T-helper 17 cell (primary cell): ENCODE data around the gene EIF4E. TPM values are rescaled to one million over a fixed set of nuclear protein-coding genes. Genes with fewer than 3 reads are reported as not detected.
A peak's percentile ranks its signal among the peaks of the same experiment; 100 is the strongest.
"Not testable (repeated sequence)": the region's sequence is repeated elsewhere in the genome, so short reads cannot be mapped to it uniquely, and the experiment has no call there.

Experiments used
- ATAC-seq: fragments of 150-1000 bp; cut with Tn5 transposase; 2 replicates; pipeline ENCODE4 v1.10.0; 2021; ENCODE audit warnings: mild to moderate bottlenecking, moderate library complexity
- DNase-seq, 3 donors: peaks; one replicate each; pipeline versions ENCODE4 v3.0.0 to v3.0.0-alpha.2; 2020 to 2021
- H3K9me3 ChIP-seq: one replicate; pipeline ENCODE4 v1.7.0; 2013; ENCODE audit warnings: low read length, mild to moderate bottlenecking; ENCODE audit not compliant: control insufficient read depth, poor library complexity, severe bottlenecking
- H3K27ac Mint-ChIP-seq: one replicate; pipeline ENCODE4 v1.8.0; 2022; ENCODE audit warnings: mild to moderate bottlenecking, moderate library complexity, mixed read lengths
- H3K27me3 Mint-ChIP-seq: one replicate; pipeline ENCODE4 v1.8.0; 2022; ENCODE audit warnings: mixed read lengths
- H3K36me3 Mint-ChIP-seq: one replicate; pipeline ENCODE4 v1.8.0; 2022; ENCODE audit warnings: low read depth, mixed read lengths
- H3K4me1 Mint-ChIP-seq: one replicate; pipeline ENCODE4 v1.8.0; 2022; ENCODE audit warnings: mild to moderate bottlenecking, mixed read lengths
- H3K4me3 Mint-ChIP-seq: one replicate; pipeline ENCODE4 v1.8.0; 2022; ENCODE audit warnings: mild to moderate bottlenecking, moderate library complexity, mixed read lengths
- total RNA-seq, 4 donors: library from RNA in 2 of 4; stranded (reverse) in 2 of 4; gene quantifications; one replicate each; pipeline ENCODE4 v1.2.3 and lab custom pipeline; 2022 to 2026

EIF4E gene
- total RNA-seq, 2 donors from 2014 or later, result 50.5 to 51.1 TPM

- peaks cover 6% of the 10 kb centered on the region for H3K36me3 Mint-ChIP-seq
- no peak overlapping the region for H3K27ac Mint-ChIP-seq
- peaks cover 3% of the 10 kb centered on the region for H3K4me1 Mint-ChIP-seq
- no peaks in the 10 kb centered on the region for H3K9me3 ChIP-seq
- ATAC-seq (no peak), DNase-seq (no peak)
- no peak overlapping the region for H3K4me3 Mint-ChIP-seq
- no peaks in the 10 kb centered on the region for H3K27me3 Mint-ChIP-seq
Observed at GRCh38 chr4:98887145-98887544, 41.8 kb downstream of the EIF4E start.

GRCh38 chr4:98886382-98886781, 42.6 kb downstream of the EIF4E start:
- not testable (repeated sequence) for DNase-seq, H3K4me1 Mint-ChIP-seq, H3K9me3 ChIP-seq, H3K36me3 Mint-ChIP-seq, ATAC-seq, H3K27me3 Mint-ChIP-seq, H3K4me3 Mint-ChIP-seq
- H3K27ac Mint-ChIP-seq, result peak overlapping the region; percentile 57

- not testable (repeated sequence) for H3K27me3 Mint-ChIP-seq, DNase-seq, H3K27ac Mint-ChIP-seq, H3K36me3 Mint-ChIP-seq, H3K4me3 Mint-ChIP-seq, H3K4me1 Mint-ChIP-seq, ATAC-seq, H3K9me3 ChIP-seq
Observed at GRCh38 chr4:98880884-98881283, 48.0 kb downstream of the EIF4E start.

GRCh38 chr4:98879515-98879914, 49.4 kb downstream of the EIF4E start:
- H3K4me1 Mint-ChIP-seq, result peaks cover 3% of the 10 kb centered on the region
- no peaks in the 10 kb centered on the region for H3K9me3 ChIP-seq
- DNase-seq (no peak), ATAC-seq (no peak)
- H3K4me3 Mint-ChIP-seq, result no peak overlapping the region
- peak overlapping the region; percentile 16 for H3K27ac Mint-ChIP-seq
- H3K27me3 Mint-ChIP-seq, result no peaks in the 10 kb centered on the region
- peaks cover 3% of the 10 kb centered on the region for H3K36me3 Mint-ChIP-seq

- H3K27me3 Mint-ChIP-seq, result no peaks in the 10 kb centered on the region
- H3K4me3 Mint-ChIP-seq, result no peak overlapping the region
- peak overlapping the region; percentile 2 for H3K27ac Mint-ChIP-seq
- no peaks in the 10 kb centered on the region for H3K9me3 ChIP-seq
- no peak for DNase-seq
- H3K4me1 Mint-ChIP-seq, result peaks cover 3% of the 10 kb centered on the region
- no peak for ATAC-seq
- no peaks in the 10 kb centered on the region for H3K36me3 Mint-ChIP-seq
Observed at GRCh38 chr4:98873059-98873458, 55.9 kb downstream of the EIF4E start.

GRCh38 chr4:98872120-98872906, 56.6 kb downstream of the EIF4E start:
- peak overlapping the region; percentile 2 for H3K27ac Mint-ChIP-seq
- H3K4me1 Mint-ChIP-seq, result not testable (repeated sequence)

GRCh38 chr4:98867648-98868047, 61.3 kb downstream of the EIF4E start:
- peaks cover 12% of the 10 kb centered on the region for H3K27me3 Mint-ChIP-seq
- H3K9me3 ChIP-seq, result no peaks in the 10 kb centered on the region
- H3K4me3 Mint-ChIP-seq, result no peak overlapping the region
- peaks cover 3% of the 10 kb centered on the region for H3K4me1 Mint-ChIP-seq
- H3K27ac Mint-ChIP-seq, result no peak overlapping the region
- peaks cover 2% of the 10 kb centered on the region for H3K36me3 Mint-ChIP-seq
- ATAC-seq, result no peak
- no peak for DNase-seq

More at GRCh38 chr4:98872120-98872906, 56.6 kb downstream of the EIF4E start:
- not testable (repeated sequence) for H3K4me3 Mint-ChIP-seq, ATAC-seq, H3K9me3 ChIP-seq, DNase-seq, H3K27me3 Mint-ChIP-seq, H3K36me3 Mint-ChIP-seq

- Mint-ChIP-seq H3K36me3 (peaks cover 5% of the 10 kb centered on the region), H3K27ac (no peak overlapping the region)
- no peak for ATAC-seq
Observed at GRCh38 chr4:98865059-98865458, 63.9 kb downstream of the EIF4E start.

GRCh38 chr4:98864560-98864959, 64.4 kb downstream of the EIF4E start:
- H3K27ac Mint-ChIP-seq, result no peak overlapping the region
- no peak overlapping the region for H3K4me3 Mint-ChIP-seq
- H3K36me3 Mint-ChIP-seq, result peaks cover 7% of the 10 kb centered on the region

More at GRCh38 chr4:98865059-98865458, 63.9 kb downstream of the EIF4E start:
- Mint-ChIP-seq H3K4me1 (peaks cover 3% of the 10 kb centered on the region), H3K27me3 (peaks cover 18% of the 10 kb centered on the region), H3K4me3 (no peak overlapping the region)
- no peak for DNase-seq
- H3K9me3 ChIP-seq, result no peaks in the 10 kb centered on the region

GRCh38 chr4:98862371-98862770, 66.6 kb downstream of the EIF4E start:
- Mint-ChIP-seq H3K27me3 (peaks cover 22% of the 10 kb centered on the region), H3K4me1 (peaks cover 3% of the 10 kb centered on the region), H3K36me3 (peaks cover 7% of the 10 kb centered on the region), H3K4me3 (no peak overlapping the region), H3K27ac (no peak overlapping the region)
- no peak for DNase-seq
- no peak for ATAC-seq
- H3K9me3 ChIP-seq, result no peaks in the 10 kb centered on the region

More at GRCh38 chr4:98864560-98864959, 64.4 kb downstream of the EIF4E start:
- H3K27me3 Mint-ChIP-seq, result peaks cover 22% of the 10 kb centered on the region
- no peak for ATAC-seq
- H3K4me1 Mint-ChIP-seq, result peaks cover 3% of the 10 kb centered on the region
- no peak for DNase-seq
- H3K9me3 ChIP-seq, result no peaks in the 10 kb centered on the region

GRCh38 chr4:98861100-98861884, 67.6 kb downstream of the EIF4E start:
- H3K9me3 ChIP-seq, result no peaks in the 10 kb centered on the region
- peaks cover 7% of the 10 kb centered on the region for H3K36me3 Mint-ChIP-seq
- H3K4me1 Mint-ChIP-seq, result peaks cover 3% of the 10 kb centered on the region
- peaks cover 22% of the 10 kb centered on the region for H3K27me3 Mint-ChIP-seq
- ATAC-seq, result no peak
- no peak for DNase-seq
- H3K27ac Mint-ChIP-seq, result no peak overlapping the region
- no peak overlapping the region for H3K4me3 Mint-ChIP-seq

GRCh38 chr4:98851806-98852205, 77.1 kb downstream of the EIF4E start:
- no peak overlapping the region for H3K4me3 Mint-ChIP-seq
- peaks cover 3% of the 10 kb centered on the region for H3K4me1 Mint-ChIP-seq
- ATAC-seq (no peak), DNase-seq (no peak)
- no peaks in the 10 kb centered on the region for H3K9me3 ChIP-seq
- H3K36me3 Mint-ChIP-seq, result peaks cover 7% of the 10 kb centered on the region
- H3K27ac Mint-ChIP-seq, result no peak overlapping the region
- H3K27me3 Mint-ChIP-seq, result peaks cover 30% of the 10 kb centered on the region

GRCh38 chr4:98850937-98851336, 78.0 kb downstream of the EIF4E start:
- H3K9me3 ChIP-seq, result no peaks in the 10 kb centered on the region
- H3K27ac Mint-ChIP-seq, result no peak overlapping the region
- peaks cover 3% of the 10 kb centered on the region for H3K4me1 Mint-ChIP-seq
- no peak overlapping the region for H3K4me3 Mint-ChIP-seq
- DNase-seq (no peak), ATAC-seq (no peak)
- H3K36me3 Mint-ChIP-seq, result peaks cover 7% of the 10 kb centered on the region
- peaks cover 30% of the 10 kb centered on the region for H3K27me3 Mint-ChIP-seq
